HCT116 (cell line): ENCODE measurements around the gene DMBT1. TPM values are rescaled to one million over a fixed set of nuclear protein-coding genes. Genes with fewer than 3 reads are reported as not detected.

Source experiments
- ATAC-seq: fragments of 200-7000 bp; cut with Tn5 transposase; 2 replicates; pipeline ENCODE4 v1.9.1; 2020; ENCODE audit warnings: mild to moderate bottlenecking, moderate library complexity
- BruUV-seq: library from RNA; stranded (reverse); fragments of 400-500 nt; replicated peaks from 2 replicates; lab custom pipeline; 2021; lab: Mats Ljungman, UMichigan
- CTCF ChIA-PET: fragments of 300-600 bp; sonication (Branson Sonifier 250); formaldehyde crosslinking; loops from one replicate; lab custom pipeline; 2021; ENCODE audit warnings: antibody characterized with exemption; lab: Charles Lee
- POLR2A ChIA-PET: fragments of 300-600, 350-600 bp; sonication (Branson Sonifier 250); formaldehyde crosslinking; loops from one replicate; lab custom pipeline; 2021; ENCODE audit warnings: antibody characterized with exemption; lab: Charles Lee
- RAD21 ChIA-PET, 2 experiments: fragments of 300-600 bp; sonication (Branson Sonifier 250); formaldehyde crosslinking; loops; one replicate each; lab custom pipeline; 2023; ENCODE audit warnings: low total read pairs in 2 of 2; ENCODE audit not compliant: uncharacterized antibody in 2 of 2, unreplicated experiment in 2 of 2, low non-redundant PET in 1 of 2; lab: Charles Lee
- DNase-seq: peaks from one replicate; pipeline ENCODE4 v3.0.0-alpha.2; 2010; ENCODE audit warnings: low read depth, low spot score
- H2AFZ ChIP-seq: fragments of 200-600 bp; shearing (Covaris generic), sonication (generic); 2 replicates; pipeline ENCODE4 v1.6.1; 2017; ENCODE audit warnings: low read depth, mixed run types, mixed read lengths, antibody characterized with exemption, low read length; ENCODE audit not compliant: poor library complexity, severe bottlenecking
- H3K27ac ChIP-seq: 2 replicates; pipeline ENCODE4 v1.5.1; 2012; ENCODE audit warnings: low read depth, low read length
- H3K27me3 ChIP-seq: fragments of 200-600 bp; sonication (generic); 2 replicates; pipeline ENCODE4 v1.6.1; 2016; ENCODE audit warnings: mixed run types, low read length, mixed read lengths; ENCODE audit not compliant: insufficient read depth
- H3K36me3 ChIP-seq, 2 experiments: fragments of 200-500 bp in 1 of 2; fragments of 200-600 bp in 1 of 2; sonication (Bioruptor generic) in 1 of 2; sonication (generic) in 1 of 2; 2 replicates each; pipeline versions ENCODE4 v1.5.1 to v1.6.1; 2014 to 2016; ENCODE audit warnings: low read length in 2 of 2, inconsistent platforms in 1 of 2, mixed read lengths in 1 of 2, mixed run types in 1 of 2; ENCODE audit not compliant: insufficient read depth in 2 of 2, control insufficient read depth in 1 of 2
- H3K4me1 ChIP-seq, 2 experiments: fragments of 200-600 bp in 1 of 2; sonication (generic) in 1 of 2; 2 replicates each; pipeline versions ENCODE4 v1.5.1 to v1.6.1; 2012 to 2017; ENCODE audit warnings: low read length in 2 of 2, inconsistent platforms in 1 of 2, mild to moderate bottlenecking in 1 of 2, mixed read lengths in 1 of 2, mixed run types in 1 of 2, moderate library complexity in 1 of 2; ENCODE audit not compliant: insufficient read depth in 2 of 2, control insufficient read depth in 1 of 2
- H3K4me2 ChIP-seq: fragments of 200-600 bp; sonication (generic); 2 replicates; pipeline ENCODE4 v1.6.1; 2017; ENCODE audit warnings: mixed run types, low read length, mixed read lengths
- H3K4me3 ChIP-seq, 2 experiments: fragments of 200-600 bp in 1 of 2; sonication (generic) in 1 of 2; replicated peaks in 1 of 2; 2 replicates each; pipeline ENCODE4 v1.5.1; 2011 to 2016; ENCODE audit warnings: low read length in 2 of 2, control low read depth in 1 of 2, low read depth in 1 of 2, mild to moderate bottlenecking in 1 of 2, mixed read lengths in 1 of 2, mixed run types in 1 of 2
- H3K79me2 ChIP-seq: fragments of 200-600 bp; sonication (generic); 2 replicates; pipeline ENCODE4 v1.6.1; 2017; ENCODE audit warnings: mild to moderate bottlenecking, mixed run types, low read length, moderate library complexity, mixed read lengths; ENCODE audit not compliant: insufficient read depth
- H3K9ac ChIP-seq: fragments of 200-600 bp; sonication (generic); 2 replicates; pipeline ENCODE4 v1.6.1; 2016; ENCODE audit warnings: low read length, mixed read lengths
- H3K9me2 ChIP-seq: fragments of 200-600 bp; sonication (generic), shearing (Covaris generic); 2 replicates; pipeline ENCODE4 v1.6.1; 2017; ENCODE audit warnings: mixed run types, mild to moderate bottlenecking, moderate library complexity; ENCODE audit not compliant: insufficient read depth
- H3K9me3 ChIP-seq, 2 experiments: fragments of 200-500 bp in 1 of 2; fragments of 200-600 bp in 1 of 2; sonication (Bioruptor generic) in 1 of 2; sonication (generic) in 1 of 2; 2 replicates each; pipeline ENCODE4 v1.6.1; 2014 to 2017; ENCODE audit warnings: low read length in 2 of 2, mixed read lengths in 2 of 2, inconsistent platforms in 1 of 2, low read depth in 1 of 2, mild to moderate bottlenecking in 1 of 2, mixed run types in 1 of 2, moderate library complexity in 1 of 2; ENCODE audit not compliant: control insufficient read depth in 1 of 2, insufficient read depth in 1 of 2
- H4K20me1 ChIP-seq: fragments of 200-600 bp; sonication (generic), shearing (Covaris generic); 2 replicates; pipeline ENCODE4 v1.6.1; 2017; ENCODE audit warnings: mixed run types, mild to moderate bottlenecking, moderate library complexity; ENCODE audit not compliant: insufficient read depth
- POLR2AphosphoS5 ChIP-seq: IDR thresholded peaks from 2 replicates; pipeline ENCODE4 v1.6.1; 2011; ENCODE audit warnings: mild to moderate bottlenecking, low read depth, low read length, moderate library complexity
- SIN3A ChIP-seq: IDR thresholded peaks from 2 replicates; pipeline ENCODE4 v1.6.1; 2012; ENCODE audit warnings: low read depth
- ZFX ChIP-seq: fragments of 450-650 bp; IDR thresholded peaks from 2 replicates; pipeline ENCODE4 v1.6.1; 2017
- intact Hi-C: fragments of 100-400 bp; cut with micrococcal nuclease; formaldehyde crosslinking; loops from 2 replicates; pipeline ENCODE4 v1.10.0; 2022
- total RNA-seq: library from RNA; stranded (reverse); gene quantifications from one replicate; pipeline ENCODE4 v1.2.1, GENCODE V29; 2021; ENCODE audit not compliant: unreplicated experiment
- TF ChIP-seq, protein P1 (sequence below): IDR thresholded peaks from 2 replicates; pipeline ENCODE4 v1.6.1; 2012
- TF ChIP-seq, protein P2 (sequence below), 3 experiments: fragments of 200-600 bp in 1 of 3; sonication (generic) in 1 of 3; IDR thresholded peaks in 2 of 3; conservative IDR thresholded peaks in 1 of 3; 2 replicates each; pipeline ENCODE4 v1.5.1; 2012 to 2017; ENCODE audit warnings: low read depth in 2 of 3, low read length in 2 of 3, antibody characterized with exemption in 1 of 3, borderline replicate concordance in 1 of 3, control low read depth in 1 of 3, mild to moderate bottlenecking in 1 of 3, mixed read lengths in 1 of 3, mixed run types in 1 of 3, moderate library complexity in 1 of 3; ENCODE audit not compliant: insufficient read depth in 1 of 3
- TF ChIP-seq, protein P3 (sequence below): IDR thresholded peaks from 2 replicates; pipeline ENCODE4 v1.6.1; 2012; ENCODE audit warnings: low read depth

The DMBT1 gene
- total RNA-seq, 1 experiment from 2014 or later = 0.17 TPM

DNA sequence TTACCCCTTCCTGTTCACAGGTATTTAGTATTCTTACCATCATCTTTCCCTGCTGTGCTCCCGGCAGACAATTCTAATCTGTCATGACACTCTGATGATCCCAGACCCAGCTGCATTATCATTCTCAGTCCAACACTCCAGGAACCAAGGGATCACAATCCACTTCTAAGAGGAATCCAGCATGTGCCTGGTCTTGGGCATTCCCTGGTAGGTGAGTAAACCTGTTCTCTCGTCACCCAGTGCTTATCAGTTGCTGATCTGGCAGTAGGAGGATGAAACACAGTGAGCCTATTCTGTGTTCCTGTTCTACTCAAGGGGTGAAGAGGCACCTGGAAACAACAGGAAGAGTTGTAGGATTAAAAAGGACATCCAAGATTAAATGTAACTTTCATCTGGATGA lies 1.3 kb upstream of the DMBT1 start:
- H3K9me3 ChIP-seq = no peaks in the 10 kb centered on the region
- no peak overlapping the region for H2AFZ ChIP-seq
- ATAC-seq (no peak), DNase-seq (no peak)
- no peak overlapping the region; the same call in 1 of the 2 replicates for H3K27ac ChIP-seq
- H3K9me2 ChIP-seq = no peaks in the 10 kb centered on the region
- H3K4me2 ChIP-seq = no peak overlapping the region
- no peaks in the 10 kb centered on the region for H4K20me1 ChIP-seq
- TF ChIP-seq, protein P1, sequence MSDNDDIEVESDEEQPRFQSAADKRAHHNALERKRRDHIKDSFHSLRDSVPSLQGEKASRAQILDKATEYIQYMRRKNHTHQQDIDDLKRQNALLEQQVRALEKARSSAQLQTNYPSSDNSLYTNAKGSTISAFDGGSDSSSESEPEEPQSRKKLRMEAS = no peak
- TF ChIP-seq, protein P2, sequence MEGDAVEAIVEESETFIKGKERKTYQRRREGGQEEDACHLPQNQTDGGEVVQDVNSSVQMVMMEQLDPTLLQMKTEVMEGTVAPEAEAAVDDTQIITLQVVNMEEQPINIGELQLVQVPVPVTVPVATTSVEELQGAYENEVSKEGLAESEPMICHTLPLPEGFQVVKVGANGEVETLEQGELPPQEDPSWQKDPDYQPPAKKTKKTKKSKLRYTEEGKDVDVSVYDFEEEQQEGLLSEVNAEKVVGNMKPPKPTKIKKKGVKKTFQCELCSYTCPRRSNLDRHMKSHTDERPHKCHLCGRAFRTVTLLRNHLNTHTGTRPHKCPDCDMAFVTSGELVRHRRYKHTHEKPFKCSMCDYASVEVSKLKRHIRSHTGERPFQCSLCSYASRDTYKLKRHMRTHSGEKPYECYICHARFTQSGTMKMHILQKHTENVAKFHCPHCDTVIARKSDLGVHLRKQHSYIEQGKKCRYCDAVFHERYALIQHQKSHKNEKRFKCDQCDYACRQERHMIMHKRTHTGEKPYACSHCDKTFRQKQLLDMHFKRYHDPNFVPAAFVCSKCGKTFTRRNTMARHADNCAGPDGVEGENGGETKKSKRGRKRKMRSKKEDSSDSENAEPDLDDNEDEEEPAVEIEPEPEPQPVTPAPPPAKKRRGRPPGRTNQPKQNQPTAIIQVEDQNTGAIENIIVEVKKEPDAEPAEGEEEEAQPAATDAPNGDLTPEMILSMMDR (IDR thresholded peaks at IDR 0.05 in 2 of 3, conservative IDR thresholded peaks at IDR 0.05 in 1 of 3; ENCODE audit: borderline replicate concordance in 1 of 3, insufficient read depth in 1 of 3, low read depth in 2 of 3, low read length in 2 of 3) = no peak
- no peak for TF ChIP-seq ZFX
- TF ChIP-seq, protein P3, sequence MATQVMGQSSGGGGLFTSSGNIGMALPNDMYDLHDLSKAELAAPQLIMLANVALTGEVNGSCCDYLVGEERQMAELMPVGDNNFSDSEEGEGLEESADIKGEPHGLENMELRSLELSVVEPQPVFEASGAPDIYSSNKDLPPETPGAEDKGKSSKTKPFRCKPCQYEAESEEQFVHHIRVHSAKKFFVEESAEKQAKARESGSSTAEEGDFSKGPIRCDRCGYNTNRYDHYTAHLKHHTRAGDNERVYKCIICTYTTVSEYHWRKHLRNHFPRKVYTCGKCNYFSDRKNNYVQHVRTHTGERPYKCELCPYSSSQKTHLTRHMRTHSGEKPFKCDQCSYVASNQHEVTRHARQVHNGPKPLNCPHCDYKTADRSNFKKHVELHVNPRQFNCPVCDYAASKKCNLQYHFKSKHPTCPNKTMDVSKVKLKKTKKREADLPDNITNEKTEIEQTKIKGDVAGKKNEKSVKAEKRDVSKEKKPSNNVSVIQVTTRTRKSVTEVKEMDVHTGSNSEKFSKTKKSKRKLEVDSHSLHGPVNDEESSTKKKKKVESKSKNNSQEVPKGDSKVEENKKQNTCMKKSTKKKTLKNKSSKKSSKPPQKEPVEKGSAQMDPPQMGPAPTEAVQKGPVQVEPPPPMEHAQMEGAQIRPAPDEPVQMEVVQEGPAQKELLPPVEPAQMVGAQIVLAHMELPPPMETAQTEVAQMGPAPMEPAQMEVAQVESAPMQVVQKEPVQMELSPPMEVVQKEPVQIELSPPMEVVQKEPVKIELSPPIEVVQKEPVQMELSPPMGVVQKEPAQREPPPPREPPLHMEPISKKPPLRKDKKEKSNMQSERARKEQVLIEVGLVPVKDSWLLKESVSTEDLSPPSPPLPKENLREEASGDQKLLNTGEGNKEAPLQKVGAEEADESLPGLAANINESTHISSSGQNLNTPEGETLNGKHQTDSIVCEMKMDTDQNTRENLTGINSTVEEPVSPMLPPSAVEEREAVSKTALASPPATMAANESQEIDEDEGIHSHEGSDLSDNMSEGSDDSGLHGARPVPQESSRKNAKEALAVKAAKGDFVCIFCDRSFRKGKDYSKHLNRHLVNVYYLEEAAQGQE = no peak
- TF ChIP-seq POLR2AphosphoS5 = no peak
- TF ChIP-seq SIN3A = no peak
- H3K4me1 ChIP-seq = peaks cover 0 to 8% of the 10 kb centered on the region in 2 experiments; a peak in 1 of 4 replicates
- peaks cover 49% of the 10 kb centered on the region for H3K27me3 ChIP-seq
- BruUV-seq = no TSS peak
- H3K9ac ChIP-seq = no peak overlapping the region
- ChIA-PET CTCF (no interaction called here), RAD21 (no interaction called here), POLR2A (no interaction called here)
- no peaks in the 10 kb centered on the region for H3K36me3 ChIP-seq
- intact Hi-C loops = no loop called here
- no peaks in the 10 kb centered on the region for H3K79me2 ChIP-seq
- no peak overlapping the region for H3K4me3 ChIP-seq
